DMS153 treated with DMSO at 0.1 percent for 48 hours (cell line): ENCODE results near the gene SLC6A12.

Experiments used
- DNase-seq: peaks from one replicate; lab custom pipeline; 2025; ENCODE audit not compliant: unreplicated experiment; lab: John Stamatoyannopoulos, UW

Gene SLC6A12

GRCh38 chr12:214003-214741 is at the start of gene SLC6A12:
SLC6A12 (minus strand) TSS chr12:214157; CDS start chr12:209986, 4,171 bp downstream.
- no peak for DNase-seq

DNA sequence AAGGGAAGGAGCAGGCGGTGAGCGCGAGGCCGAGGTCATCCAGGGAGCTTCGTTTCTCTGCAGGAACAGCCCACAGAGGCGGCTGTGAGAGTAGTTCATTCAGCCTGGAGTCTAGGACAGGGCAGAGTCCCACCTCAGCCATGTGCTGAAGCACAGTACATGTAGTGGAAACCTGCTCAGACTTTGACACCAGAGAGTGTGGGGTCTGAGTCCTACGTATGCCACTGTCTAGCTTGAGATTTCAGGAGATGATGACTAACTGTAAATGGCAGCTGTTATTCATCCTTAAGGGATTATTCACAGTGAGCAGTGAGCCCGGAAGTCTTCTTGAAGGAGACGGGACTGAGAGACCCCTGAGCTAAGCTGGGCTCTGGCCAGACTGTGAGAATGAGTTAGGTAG is 49.6 kb upstream of the SLC6A12 start:
- no peak for DNase-seq

DNA sequence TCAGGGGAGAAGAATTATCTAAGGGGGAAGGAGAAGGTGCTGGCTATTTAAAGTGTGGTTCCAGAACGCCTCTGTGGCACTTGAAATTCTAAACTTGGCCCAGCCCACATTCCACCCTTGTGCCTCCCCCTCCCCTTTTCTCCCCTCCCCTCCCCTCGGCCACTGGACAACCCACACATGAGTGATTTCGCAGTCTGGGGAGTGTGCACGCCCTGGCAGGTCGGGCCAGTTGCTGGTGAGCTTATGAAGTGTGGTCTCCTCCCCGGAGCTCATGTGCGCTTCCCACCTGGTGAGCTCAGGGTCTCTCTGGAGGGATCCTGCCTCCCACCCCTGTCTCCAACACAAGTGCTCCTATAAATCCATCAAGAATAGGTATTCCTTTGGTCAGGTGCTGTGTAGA is 48.9 kb upstream of the SLC6A12 start, which contains the start of gene SLC6A13:
TSS of gene SLC6A13 (minus strand) at position 20 of the 400 bp plus-strand sequence. CDS start 2,784 bp downstream, outside the sequence.
- DNase-seq: no peak

- DNase-seq: no peak
These were observed 48.2 kb upstream of the SLC6A12 start for GRCh38 chr12:262113-262512.

- DNase-seq: no peak
These were observed 43.8 kb upstream of the SLC6A12 start for GRCh38 chr12:257521-258321.

DNA sequence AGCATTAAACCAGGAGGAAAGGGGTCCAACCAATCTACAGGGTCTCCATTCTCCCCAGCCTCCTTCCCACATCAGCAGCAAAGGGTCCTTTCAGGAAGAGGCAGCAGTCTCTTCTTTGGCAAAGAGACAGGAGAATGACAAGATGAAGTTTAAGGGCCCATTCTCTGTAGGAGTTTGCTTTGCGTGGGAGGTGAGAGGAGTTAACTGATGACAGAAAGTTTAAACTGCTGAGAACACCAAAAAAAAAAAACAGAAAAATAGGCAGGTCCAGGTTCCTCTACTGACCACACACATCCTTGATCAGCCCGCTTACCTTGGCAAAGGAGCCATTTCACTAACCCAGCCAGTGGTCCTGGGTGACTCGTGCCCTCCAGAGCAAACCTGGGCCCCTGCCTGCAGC is 43.0 kb upstream of the SLC6A12 start:
- DNase-seq: no peak

GRCh38 chr12:256225-256624 is 42.3 kb upstream of the SLC6A12 start:
- DNase-seq: no peak

- no peak for DNase-seq
These were observed 41.0 kb upstream of the SLC6A12 start for GRCh38 chr12:254912-255311.

DNA sequence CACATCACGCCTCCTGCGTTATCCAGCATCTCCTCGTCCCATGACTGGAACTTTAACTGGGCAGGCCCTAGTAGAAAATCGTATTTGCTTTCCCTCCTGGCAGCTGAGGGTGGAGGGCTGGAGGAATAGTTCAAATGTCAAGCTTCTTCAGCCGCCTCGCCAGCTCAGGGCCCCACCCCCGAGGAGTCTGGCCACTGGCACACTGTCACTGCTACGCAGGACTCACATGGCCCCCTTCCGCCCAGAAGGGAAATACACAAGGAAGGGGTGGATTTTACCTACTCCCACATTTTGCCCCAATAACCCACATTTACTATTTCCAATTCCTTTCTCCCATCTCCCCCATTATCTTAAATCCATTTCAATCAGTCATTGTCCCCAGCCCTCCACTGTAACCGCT is 40.1 kb upstream of the SLC6A12 start:
- DNase-seq: no peak

- no peak for DNase-seq
These were observed 39.3 kb upstream of the SLC6A12 start for GRCh38 chr12:253116-253831.

DNA sequence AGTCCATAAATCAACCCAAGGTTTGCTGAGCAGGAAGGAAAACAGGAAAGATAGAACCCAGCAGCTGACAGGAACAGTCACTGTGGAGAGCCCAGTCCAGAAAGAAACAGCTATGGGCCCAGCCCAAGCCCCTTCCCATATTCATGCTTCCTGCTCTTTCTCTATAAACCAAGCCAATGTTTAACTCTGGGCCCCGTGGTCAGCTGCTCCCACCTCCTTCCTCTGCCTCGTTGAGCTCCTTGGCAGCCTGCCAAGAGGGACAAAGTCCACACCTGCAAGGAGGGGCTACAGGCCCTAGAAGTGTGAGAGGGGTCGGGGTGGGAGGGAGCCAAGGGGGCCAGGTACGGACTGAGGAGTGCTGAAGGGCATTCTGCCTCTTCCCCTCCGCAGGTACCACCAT is 38.7 kb upstream of the SLC6A12 start:
- DNase-seq: no peak

DNA sequence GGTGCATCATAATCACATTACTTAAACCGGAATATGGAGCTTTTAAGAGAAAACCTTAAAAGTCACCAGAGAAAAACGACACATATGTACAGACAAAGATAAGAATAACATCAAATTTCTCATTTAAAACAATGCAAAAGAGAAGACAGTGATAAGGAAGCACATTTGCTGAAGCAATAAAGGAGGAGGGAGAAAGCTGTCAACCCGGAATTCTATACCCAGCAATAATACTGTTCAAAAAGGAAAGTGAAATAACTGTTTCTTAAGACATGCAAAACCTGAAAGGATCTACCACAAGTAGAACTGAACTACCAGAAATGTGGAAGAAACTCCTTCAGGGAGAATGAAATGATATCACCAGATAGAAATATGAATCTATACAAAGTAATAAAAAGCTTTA is 33.3 kb upstream of the SLC6A12 start:
- no peak for DNase-seq

GRCh38 chr12:243381-243780 is 29.4 kb upstream of the SLC6A12 start:
- DNase-seq: no peak

DNA sequence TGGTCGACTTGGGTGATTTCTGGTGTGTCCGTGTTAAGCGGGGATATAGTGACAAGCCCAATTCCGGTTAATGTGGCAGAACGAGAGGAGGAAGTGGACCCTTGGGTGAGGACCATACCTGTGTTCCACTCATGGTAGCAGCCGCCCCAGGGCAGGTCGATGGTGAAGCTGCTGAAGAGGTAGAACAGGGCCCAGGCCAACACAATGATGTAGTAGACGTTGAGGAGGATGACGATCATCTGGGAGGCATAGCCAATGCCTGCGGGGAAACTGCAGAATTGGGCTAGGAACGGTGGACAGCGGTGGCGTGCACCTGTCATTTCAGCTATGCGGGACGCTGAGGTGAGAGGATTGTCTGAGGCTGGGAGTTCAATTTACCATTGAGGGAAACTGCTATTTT is 28.5 kb upstream of the SLC6A12 start:
- DNase-seq: no peak

GRCh38 chr12:241266-241665 is 27.3 kb upstream of the SLC6A12 start:
- no peak for DNase-seq

GRCh38 chr12:240566-240965 is 26.6 kb upstream of the SLC6A12 start:
- DNase-seq: no peak

DNA sequence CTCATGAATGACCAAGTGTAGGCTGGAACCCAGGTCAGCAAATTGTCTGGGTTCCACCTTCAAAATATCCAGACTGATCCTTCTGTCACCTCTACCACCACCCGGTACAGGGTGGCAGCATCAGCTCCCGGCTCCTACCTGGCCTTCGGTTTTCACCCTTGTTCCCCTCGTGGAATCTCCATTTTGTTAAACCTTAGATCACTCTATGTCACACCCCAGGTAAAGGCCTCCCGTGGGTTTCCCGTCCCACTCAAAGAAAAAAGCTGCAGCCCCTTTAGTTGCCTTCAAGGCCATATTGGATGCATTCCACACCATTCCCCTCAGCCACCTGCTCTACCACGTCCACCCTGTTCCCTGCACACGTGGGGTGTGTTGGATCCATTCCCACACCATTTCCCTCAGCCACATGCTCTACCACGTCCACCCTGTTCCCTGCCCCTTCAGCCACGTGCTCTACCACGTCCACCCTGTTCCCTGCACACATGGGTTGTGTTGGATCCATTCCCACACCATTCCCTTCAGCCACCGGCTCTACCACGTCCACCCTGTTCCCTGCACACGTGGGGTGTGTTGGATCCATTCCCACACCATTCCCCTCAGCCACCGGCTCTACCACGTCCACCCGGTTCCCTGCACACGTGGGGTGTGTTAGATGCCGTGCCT is 24.9 kb upstream of the SLC6A12 start:
- no peak for DNase-seq

DNA sequence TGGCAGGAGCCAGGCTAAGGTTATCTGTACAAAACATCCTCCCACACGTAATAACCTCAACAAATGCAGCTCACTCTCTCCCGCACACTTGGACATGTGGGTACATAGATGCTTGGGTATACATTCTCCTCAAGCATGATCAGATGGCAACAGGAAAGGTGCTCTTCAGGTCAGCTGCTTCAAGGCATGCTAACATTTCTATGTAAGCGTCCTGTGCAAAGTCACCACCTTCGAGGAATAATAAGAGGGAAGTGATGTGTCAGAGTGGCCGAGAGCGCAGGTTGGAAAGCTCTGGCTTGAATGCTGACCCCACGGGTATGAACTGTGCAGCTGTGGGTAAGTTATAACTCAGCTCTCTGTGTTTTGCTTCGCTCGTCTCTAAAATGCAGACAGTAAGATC is 24.2 kb upstream of the SLC6A12 start:
- no peak for DNase-seq

DNA sequence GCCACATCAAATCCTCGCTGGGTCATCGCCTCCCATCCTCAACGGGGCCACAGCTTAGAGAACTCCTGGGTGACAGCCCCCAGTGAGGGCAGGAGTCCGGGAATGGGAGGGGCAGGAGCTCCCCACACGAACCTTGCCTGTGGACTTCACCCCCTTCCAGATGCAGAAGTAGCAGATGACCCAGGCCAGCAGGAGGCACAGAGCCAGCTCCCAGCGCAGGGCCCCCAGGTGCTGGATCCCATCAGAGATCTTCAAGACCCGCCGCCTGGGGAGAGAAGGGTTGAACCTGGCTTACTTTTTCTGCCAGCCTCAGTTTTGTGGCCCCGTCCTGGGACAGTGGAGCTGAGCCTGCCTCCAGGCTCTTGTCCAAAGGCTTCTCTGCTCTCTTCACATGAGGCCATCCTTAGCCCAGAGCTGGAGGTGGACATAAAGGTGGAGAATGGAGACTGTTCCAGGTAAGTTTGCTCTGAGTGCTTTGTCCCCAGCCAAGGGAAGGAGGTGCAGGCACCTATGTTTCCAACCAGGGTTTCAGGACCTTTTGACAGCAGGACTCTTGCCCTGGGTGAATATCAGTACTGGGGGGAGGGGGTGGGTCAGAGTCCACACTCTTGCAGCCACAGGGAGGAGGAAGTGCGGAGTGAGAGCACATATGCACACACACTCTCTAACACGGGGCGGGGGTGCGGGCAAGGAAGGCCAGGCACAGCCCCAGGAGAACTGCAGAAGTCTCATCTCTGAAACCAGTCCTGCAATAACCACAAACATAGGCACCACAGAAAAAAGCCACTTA is 23.3 kb upstream of the SLC6A12 start:
- no peak for DNase-seq

- DNase-seq: no peak
These were observed 22.5 kb upstream of the SLC6A12 start for GRCh38 chr12:236445-236844.
